Measurements from ENCODE around the gene NWD2. TPM values are rescaled to one million over a fixed set of nuclear protein-coding genes. Genes with fewer than 3 reads are reported as not detected.

The NWD2 gene
- total RNA-seq, 1 experiment from 2014 or later = not detected

DNA sequence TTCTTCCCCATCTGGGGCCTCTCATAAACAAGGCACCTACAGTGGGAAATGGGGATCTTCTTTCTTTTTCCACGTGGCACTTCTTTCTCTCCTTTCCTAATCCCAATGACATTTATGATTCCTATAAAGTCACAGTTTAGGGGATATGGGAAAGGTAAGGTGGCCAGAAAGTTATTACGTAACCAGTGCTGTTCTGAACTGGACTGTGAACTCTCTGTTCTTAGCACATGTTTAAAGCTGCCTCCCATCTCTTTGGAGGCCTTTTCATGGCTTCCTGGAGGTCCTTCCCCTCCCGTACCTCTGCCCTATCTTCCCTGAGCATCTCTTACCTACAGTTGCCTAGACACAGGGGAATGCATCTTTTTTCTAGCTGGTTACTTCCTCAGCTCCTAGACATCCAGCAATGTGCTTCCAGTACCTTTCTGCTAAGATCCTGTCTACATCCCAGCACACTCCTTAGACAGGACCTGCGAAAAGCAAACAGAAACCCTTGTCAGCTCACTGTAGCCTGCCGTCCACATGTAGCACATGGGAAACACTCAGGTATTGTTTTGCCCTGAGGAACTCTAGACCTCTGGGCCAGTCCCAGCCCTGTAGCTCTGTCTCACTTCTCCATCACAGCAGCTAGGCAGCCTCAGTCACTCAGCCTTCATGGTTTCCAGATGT is 195.4 kb downstream of the NWD2 start:
- Histone ChIP-seq H3K36me3 (ENCODE audit: insufficient read depth, low read length, poor library complexity, severe bottlenecking) (no peaks in the 10 kb centered on the region), H3K4me3 (ENCODE audit: low read depth, low read length, poor library complexity, severe bottlenecking) (no peak overlapping the region), H3K27me3 (replicated peaks; ENCODE audit: insufficient read depth, low read depth, low read length, poor library complexity) (peaks cover 25% of the 10 kb centered on the region), H3K9me3 (ENCODE audit: low read depth, low read length, poor library complexity, severe bottlenecking) (no peaks in the 10 kb centered on the region), H3K4me1 (ENCODE audit: insufficient read depth, low read length, poor library complexity, severe bottlenecking) (no peaks in the 10 kb centered on the region), H3K27ac (ENCODE audit: low read depth, low read length, poor library complexity, severe bottlenecking) (no peak overlapping the region)
- TF ChIP-seq, protein P1, sequence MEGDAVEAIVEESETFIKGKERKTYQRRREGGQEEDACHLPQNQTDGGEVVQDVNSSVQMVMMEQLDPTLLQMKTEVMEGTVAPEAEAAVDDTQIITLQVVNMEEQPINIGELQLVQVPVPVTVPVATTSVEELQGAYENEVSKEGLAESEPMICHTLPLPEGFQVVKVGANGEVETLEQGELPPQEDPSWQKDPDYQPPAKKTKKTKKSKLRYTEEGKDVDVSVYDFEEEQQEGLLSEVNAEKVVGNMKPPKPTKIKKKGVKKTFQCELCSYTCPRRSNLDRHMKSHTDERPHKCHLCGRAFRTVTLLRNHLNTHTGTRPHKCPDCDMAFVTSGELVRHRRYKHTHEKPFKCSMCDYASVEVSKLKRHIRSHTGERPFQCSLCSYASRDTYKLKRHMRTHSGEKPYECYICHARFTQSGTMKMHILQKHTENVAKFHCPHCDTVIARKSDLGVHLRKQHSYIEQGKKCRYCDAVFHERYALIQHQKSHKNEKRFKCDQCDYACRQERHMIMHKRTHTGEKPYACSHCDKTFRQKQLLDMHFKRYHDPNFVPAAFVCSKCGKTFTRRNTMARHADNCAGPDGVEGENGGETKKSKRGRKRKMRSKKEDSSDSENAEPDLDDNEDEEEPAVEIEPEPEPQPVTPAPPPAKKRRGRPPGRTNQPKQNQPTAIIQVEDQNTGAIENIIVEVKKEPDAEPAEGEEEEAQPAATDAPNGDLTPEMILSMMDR (conservative IDR thresholded peaks at IDR 0.05; ENCODE audit: low read depth, low read length) = no peak
- no peak for TF ChIP-seq EZH2 (IDR thresholded peaks at IDR 0.05; ENCODE audit: borderline replicate concordance, low read depth, low read length, poor library complexity, severe bottlenecking)
- no peak for DNase-seq (ENCODE audit: low spot score)
- ChIA-PET POLR2A (ENCODE audit: low non-redundant PET) (no interaction called here), CTCF (no interaction called here)
- BruUV-seq (replicated peaks) = no TSS peak
- intact Hi-C loops (cut with micrococcal nuclease; ENCODE audit: unreplicated experiment) = no loop called here

DNA sequence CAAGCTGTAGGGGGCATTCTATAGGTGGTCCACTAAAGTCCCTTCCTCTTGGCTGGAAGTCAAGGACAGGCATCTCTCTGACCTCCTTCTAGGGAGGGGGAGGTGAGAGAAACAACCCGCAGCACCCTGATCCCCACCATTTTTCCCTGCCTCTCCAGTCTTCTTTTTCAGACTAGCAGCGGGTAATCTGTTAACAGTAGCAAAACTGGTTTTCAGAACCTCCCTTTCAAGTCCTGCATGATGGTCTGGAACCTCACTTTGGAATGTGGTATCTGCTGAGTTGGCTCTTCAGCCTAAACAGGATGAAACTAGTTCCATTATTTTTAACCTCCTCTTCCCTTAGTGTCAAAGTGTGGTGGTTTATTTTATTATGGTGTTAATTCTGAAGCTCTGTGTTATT is 196.0 kb downstream of the NWD2 start:
- CTCF ChIA-PET = no interaction called here
- TF ChIP-seq EZH2 (IDR thresholded peaks at IDR 0.05; ENCODE audit: borderline replicate concordance, low read depth, low read length, poor library complexity, severe bottlenecking) = no peak
- TF ChIP-seq, protein P1 (conservative IDR thresholded peaks at IDR 0.05; ENCODE audit: low read depth, low read length) = no peak
- intact Hi-C loops (cut with micrococcal nuclease; ENCODE audit: unreplicated experiment) = no loop called here
- peaks cover 20% of the 10 kb centered on the region for H3K27me3 ChIP-seq (replicated peaks; ENCODE audit: insufficient read depth, low read depth, low read length, poor library complexity)
- H3K27ac ChIP-seq (ENCODE audit: low read depth, low read length, poor library complexity, severe bottlenecking) = no peak overlapping the region
- POLR2A ChIA-PET (ENCODE audit: low non-redundant PET) = no interaction called here
- BruUV-seq (replicated peaks) = no TSS peak
- DNase-seq (ENCODE audit: low spot score) = no peak
- no peaks in the 10 kb centered on the region for H3K4me1 ChIP-seq (ENCODE audit: insufficient read depth, low read length, poor library complexity, severe bottlenecking)
- H3K9me3 ChIP-seq (ENCODE audit: low read depth, low read length, poor library complexity, severe bottlenecking) = no peaks in the 10 kb centered on the region
- H3K4me3 ChIP-seq (ENCODE audit: low read depth, low read length, poor library complexity, severe bottlenecking) = no peak overlapping the region
- H3K36me3 ChIP-seq (ENCODE audit: insufficient read depth, low read length, poor library complexity, severe bottlenecking) = no peaks in the 10 kb centered on the region

DNA sequence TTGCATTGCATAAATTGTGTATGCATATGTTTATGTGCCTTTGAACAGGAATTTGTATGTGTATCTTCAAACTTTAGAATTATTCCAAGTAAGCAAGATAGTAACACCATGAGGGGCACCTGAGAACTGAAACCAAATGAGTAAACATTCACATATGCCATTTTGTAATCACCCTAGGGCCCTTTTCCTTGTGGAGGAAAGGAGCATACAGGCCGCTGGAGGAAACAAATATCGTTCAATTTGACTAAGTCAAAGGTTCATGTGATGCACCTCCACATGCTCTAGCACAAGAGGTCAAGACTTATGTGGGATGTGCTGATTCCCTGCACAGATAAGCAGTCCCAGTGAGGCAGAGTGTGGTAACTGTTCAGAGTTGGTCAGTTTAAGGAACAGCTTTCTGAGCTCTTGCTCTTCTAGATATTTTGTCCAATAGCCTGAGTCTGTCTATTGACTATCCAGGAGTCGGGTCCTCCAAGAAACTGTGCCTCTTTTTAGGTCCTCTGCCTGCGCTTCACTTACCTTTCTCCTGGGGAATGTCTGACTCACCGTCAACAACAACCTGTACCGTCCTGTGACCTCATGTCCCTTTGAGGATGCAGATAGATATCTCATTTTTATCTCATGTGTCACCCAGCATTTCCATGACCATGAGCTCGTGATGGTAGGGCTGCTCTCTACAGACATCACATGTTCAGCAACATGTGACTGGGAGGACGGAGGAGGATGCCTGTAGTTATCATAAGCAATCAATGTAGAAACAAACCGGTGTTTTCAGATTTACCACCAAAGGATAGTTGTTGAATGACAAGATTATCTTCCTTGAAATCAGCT is 196.9 kb downstream of the NWD2 start:
- peaks cover 14% of the 10 kb centered on the region for H3K27me3 ChIP-seq (replicated peaks; ENCODE audit: insufficient read depth, low read depth, low read length, poor library complexity)
- no peak overlapping the region for H3K4me3 ChIP-seq (ENCODE audit: low read depth, low read length, poor library complexity, severe bottlenecking)
- DNase-seq (ENCODE audit: low spot score) = no peak
- ChIA-PET POLR2A (ENCODE audit: low non-redundant PET) (no interaction called here), CTCF (no interaction called here)
- no peaks in the 10 kb centered on the region for H3K9me3 ChIP-seq (ENCODE audit: low read depth, low read length, poor library complexity, severe bottlenecking)
- BruUV-seq (replicated peaks) = no TSS peak
- no peak overlapping the region for H3K27ac ChIP-seq (ENCODE audit: low read depth, low read length, poor library complexity, severe bottlenecking)
- no peak for TF ChIP-seq EZH2 (IDR thresholded peaks at IDR 0.05; ENCODE audit: borderline replicate concordance, low read depth, low read length, poor library complexity, severe bottlenecking)
- TF ChIP-seq, protein P1 (conservative IDR thresholded peaks at IDR 0.05; ENCODE audit: low read depth, low read length) = no peak
- no peaks in the 10 kb centered on the region for H3K36me3 ChIP-seq (ENCODE audit: insufficient read depth, low read length, poor library complexity, severe bottlenecking)
- intact Hi-C loops (cut with micrococcal nuclease; ENCODE audit: unreplicated experiment) = no loop called here
- no peaks in the 10 kb centered on the region for H3K4me1 ChIP-seq (ENCODE audit: insufficient read depth, low read length, poor library complexity, severe bottlenecking)
